PC-9 (cell line): Measurements from ENCODE around the gene SLC13A4. TPM values are rescaled to one million over a fixed set of nuclear protein-coding genes. Genes with fewer than 3 reads are reported as not detected.
A peak's percentile ranks its signal among the peaks of the same experiment; 100 is the strongest.

Source experiments
- BruUV-seq: library from RNA; stranded (reverse); fragments of 400-500 nt; replicated peaks from 2 replicates; lab custom pipeline; 2021; lab: Mats Ljungman, UMichigan
- CTCF ChIA-PET: fragments of 300-600 bp; sonication (Branson Sonifier 250); formaldehyde crosslinking; loops from one replicate; lab custom pipeline; 2022; ENCODE audit warnings: antibody characterized with exemption; lab: Charles Lee
- POLR2A ChIA-PET: fragments of 300-600 bp; sonication (Branson Sonifier 250); formaldehyde crosslinking; loops from one replicate; lab custom pipeline; 2022; ENCODE audit warnings: antibody characterized with exemption; ENCODE audit not compliant: unreplicated experiment; lab: Charles Lee
- DNase-seq, 2 experiments: peaks; one replicate each; pipeline versions ENCODE4 v3.0.0 to v3.0.0-alpha.2; 2015 to 2022; ENCODE audit warnings: mixed read lengths in 1 of 2
- H2AFZ ChIP-seq: fragments of 200-600 bp; sonication (generic); 2 replicates; pipeline ENCODE4 v1.8.1; 2017; ENCODE audit warnings: antibody characterized with exemption
- H3F3A ChIP-seq: fragments of 200-600 bp; sonication (generic); 2 replicates; pipeline ENCODE4 v1.8.1; 2017; ENCODE audit warnings: antibody characterized with exemption, mild to moderate bottlenecking, low read depth; ENCODE audit not compliant: insufficient read depth
- H3K27ac ChIP-seq: fragments of 200-600 bp; sonication (generic); 2 replicates; pipeline ENCODE4 v1.6.1; 2016; ENCODE audit warnings: mixed run types
- H3K27me3 ChIP-seq: fragments of 200-600 bp; sonication (generic); 2 replicates; pipeline ENCODE4 v1.6.1; 2016; ENCODE audit warnings: low read depth, mixed run types; ENCODE audit not compliant: insufficient read depth
- H3K36me3 ChIP-seq: fragments of 200-600 bp; sonication (generic); 2 replicates; pipeline ENCODE4 v1.6.1; 2016; ENCODE audit warnings: low read depth, mixed run types
- H3K4me1 ChIP-seq: fragments of 200-600 bp; sonication (generic); replicated peaks from 2 replicates; pipeline ENCODE4 v1.6.1; 2016; ENCODE audit warnings: mixed run types; ENCODE audit not compliant: insufficient read depth
- H3K4me2 ChIP-seq: fragments of 200-600 bp; sonication (generic); 2 replicates; pipeline ENCODE4 v1.6.1; 2017; ENCODE audit warnings: mixed run types
- H3K4me3 ChIP-seq: fragments of 200-600 bp; sonication (generic); 2 replicates; pipeline ENCODE4 v1.6.1; 2016; ENCODE audit warnings: mixed run types
- H3K79me2 ChIP-seq: fragments of 200-600 bp; sonication (generic); 2 replicates; pipeline ENCODE4 v1.6.1; 2017; ENCODE audit warnings: low read depth, mixed run types
- H3K9me2 ChIP-seq: fragments of 200-600 bp; sonication (generic); 2 replicates; pipeline ENCODE4 v1.8.1; 2017; ENCODE audit warnings: mild to moderate bottlenecking; ENCODE audit not compliant: insufficient read depth
- H3K9me3 ChIP-seq: fragments of 200-600 bp; sonication (generic); 2 replicates; pipeline ENCODE4 v1.8.1; 2016; ENCODE audit warnings: low read depth; ENCODE audit not compliant: insufficient read depth
- H4K20me1 ChIP-seq: fragments of 200-600 bp; sonication (generic); 2 replicates; pipeline ENCODE4 v1.8.1; 2017; ENCODE audit not compliant: insufficient read depth
- CTCF ChIP-seq: fragments of 200-600 bp; sonication (generic); conservative IDR thresholded peaks from 2 replicates; pipeline ENCODE4 v1.6.1; 2017; ENCODE audit warnings: mixed run types, antibody characterized with exemption, mild to moderate bottlenecking, moderate library complexity
- EZH2 ChIP-seq: fragments of 200-600 bp; sonication (generic); IDR thresholded peaks from 2 replicates; pipeline ENCODE4 v1.8.0; 2017; ENCODE audit warnings: antibody characterized with exemption, low read depth
- intact Hi-C: fragments of 100-400 bp; cut with micrococcal nuclease; formaldehyde crosslinking; loops from one replicate; pipeline ENCODE4 v1.10.0; 2022; ENCODE audit not compliant: unreplicated experiment
- total RNA-seq: library from RNA; stranded (reverse); gene quantifications from 2 replicates; pipeline ENCODE4 v1.2.3, GENCODE V29; 2021

SLC13A4 gene
- total RNA-seq, 1 experiment from 2014 or later, result not detected

GRCh38 chr7:135715055-135715522, 12.9 kb downstream of the SLC13A4 start:
- intact Hi-C loops, result loop anchor here (2.0 kb wide), 1 partner anchor 36 kb away; no protein-coding TSS in a partner anchor
- Histone ChIP-seq H3K4me1 (peaks cover 37% of the 10 kb centered on the region), H4K20me1 (no peaks in the 10 kb centered on the region), H3K4me2 (peak overlapping the region; percentile 69), H3K27me3 (no peaks in the 10 kb centered on the region), H3F3A (peaks cover 33% of the 10 kb centered on the region), H3K27ac (0 out of 2 replicates have a peak overlapping the region, but pooled peaks have one; percentile 65), H3K36me3 (no peaks in the 10 kb centered on the region), H2AFZ (peak overlapping the region; percentile 61; the same call in 1 of the 2 replicates), H3K9me2 (no peaks in the 10 kb centered on the region), H3K4me3 (no peak overlapping the region; the same call in 1 of the 2 replicates), H3K9me3 (no peaks in the 10 kb centered on the region), H3K79me2 (no peaks in the 10 kb centered on the region)
- TF ChIP-seq EZH2, result no peak
- TF ChIP-seq CTCF, result no peak
- BruUV-seq, result no TSS peak
- no peak for DNase-seq
- CTCF ChIA-PET, result no interaction called here
- POLR2A ChIA-PET, result interaction anchor here (0.6 kb wide), 1 partner anchor 51 kb away, joined by 6 read pairs; no protein-coding TSS in a partner anchor

- CTCF ChIA-PET, result no interaction called here
- H3K4me3 ChIP-seq, result no peak overlapping the region; the same call in 1 of the 2 replicates
- no peaks in the 10 kb centered on the region for H3K27me3 ChIP-seq
- peak overlapping the region; percentile 65 for H3K27ac ChIP-seq
- POLR2A ChIA-PET, result interaction anchor here (0.6 to 0.7 kb wide), 4 partner anchors 41 to 555 kb away, joined by 3 to 12 read pairs (median 8); no protein-coding TSS in a partner anchor
- DNase-seq, result peak; percentile 83 to 94
- no peaks in the 10 kb centered on the region for H3K36me3 ChIP-seq
- H4K20me1 ChIP-seq, result no peaks in the 10 kb centered on the region
- TF ChIP-seq EZH2 (no peak), CTCF (no peak)
- intact Hi-C loops, result loop anchor here (2.0 to 5.0 kb wide), 3 partner anchors 33 to 58 kb away; partner anchors contain the start of gene FAM180A
- no peaks in the 10 kb centered on the region for H3K9me2 ChIP-seq
- H2AFZ ChIP-seq, result peak overlapping the region; percentile 61
- peaks cover 37% of the 10 kb centered on the region for H3K4me1 ChIP-seq
- H3F3A ChIP-seq, result peaks cover 33% of the 10 kb centered on the region
- BruUV-seq, result no TSS peak
- H3K9me3 ChIP-seq, result no peaks in the 10 kb centered on the region
- no peaks in the 10 kb centered on the region for H3K79me2 ChIP-seq
- H3K4me2 ChIP-seq, result peak overlapping the region; percentile 69
These were observed 13.4 kb downstream of the SLC13A4 start for GRCh38 chr7:135714534-135715009.

- Histone ChIP-seq H3K4me3 (no peak overlapping the region; the same call in 1 of the 2 replicates), H3K9me3 (no peaks in the 10 kb centered on the region), H3K27ac (peak overlapping the region; percentile 65), H3K36me3 (no peaks in the 10 kb centered on the region), H2AFZ (peak overlapping the region; percentile 61), H3F3A (peaks cover 33% of the 10 kb centered on the region), H3K27me3 (no peaks in the 10 kb centered on the region), H3K4me1 (peaks cover 37% of the 10 kb centered on the region), H4K20me1 (no peaks in the 10 kb centered on the region), H3K79me2 (no peaks in the 10 kb centered on the region), H3K9me2 (no peaks in the 10 kb centered on the region), H3K4me2 (peak overlapping the region; percentile 69)
- ChIA-PET POLR2A (interaction anchor here (0.6 to 0.7 kb wide), 3 partner anchors 41 to 555 kb away, joined by 3 to 12 read pairs (median 10); no protein-coding TSS in a partner anchor), CTCF (no interaction called here)
- no peak for DNase-seq
- TF ChIP-seq CTCF (no peak), EZH2 (no peak)
- no TSS peak for BruUV-seq
- intact Hi-C loops, result loop anchor here (2.0 to 5.0 kb wide), 3 partner anchors 33 to 58 kb away; partner anchors contain the start of gene FAM180A
These were observed 14.0 kb downstream of the SLC13A4 start for GRCh38 chr7:135713836-135714470.
